Mesenchymal stem cell (in vitro differentiated cells and primary cell): ENCODE results near the gene PLXNA2.

ENCODE experiments used
- DNase-seq: peaks from one replicate; pipeline ENCODE4 v3.0.0-alpha.2; 2013
- H2AFZ ChIP-seq: one replicate; pipeline ENCODE4 v1.6.1; 2013; ENCODE audit warnings: low read depth, mild to moderate bottlenecking, control low read depth, inconsistent platforms, low read length, moderate library complexity
- H2AK5ac ChIP-seq: 2 replicates; pipeline ENCODE4 v1.6.1; 2013; ENCODE audit warnings: low read length, moderate library complexity, mild to moderate bottlenecking, inconsistent platforms; ENCODE audit not compliant: severe bottlenecking
- H2BK120ac ChIP-seq: one replicate; pipeline ENCODE4 v1.6.1; 2013; ENCODE audit warnings: low read depth, mild to moderate bottlenecking, inconsistent platforms, low read length, moderate library complexity
- H2BK12ac ChIP-seq, 2 experiments: one replicate each; pipeline ENCODE4 v1.6.1; 2013; ENCODE audit warnings: inconsistent platforms in 2 of 2, low read length in 2 of 2, mild to moderate bottlenecking in 2 of 2, moderate library complexity in 2 of 2, control low read depth in 1 of 2
- H2BK15ac ChIP-seq: one replicate; pipeline ENCODE4 v1.6.1; 2013; ENCODE audit warnings: mild to moderate bottlenecking, low read depth, inconsistent platforms; ENCODE audit not compliant: poor library complexity, severe bottlenecking
- H2BK5ac ChIP-seq: 2 replicates; pipeline ENCODE4 v1.6.1; 2013; ENCODE audit warnings: low read depth, mild to moderate bottlenecking, low read length, control low read depth, inconsistent platforms; ENCODE audit not compliant: poor library complexity, severe bottlenecking
- H3K14ac ChIP-seq, 2 experiments: one replicate each; pipeline ENCODE4 v1.6.1; 2013; ENCODE audit warnings: inconsistent platforms in 2 of 2, low read length in 2 of 2, control low read depth in 1 of 2, mild to moderate bottlenecking in 1 of 2, moderate library complexity in 1 of 2
- H3K18ac ChIP-seq, 2 experiments: one replicate each; pipeline ENCODE4 v1.6.1; 2013; ENCODE audit warnings: inconsistent platforms in 2 of 2, low read length in 2 of 2, control low read depth in 1 of 2, low read depth in 1 of 2, mild to moderate bottlenecking in 1 of 2
- H3K23ac ChIP-seq, 2 experiments: one replicate each; pipeline ENCODE4 v1.6.1; 2013; ENCODE audit warnings: inconsistent platforms in 2 of 2, low read length in 2 of 2, mild to moderate bottlenecking in 2 of 2, moderate library complexity in 2 of 2, control low read depth in 1 of 2
- H3K27ac ChIP-seq: 2 replicates; pipeline ENCODE4 v1.5.1; 2013; ENCODE audit warnings: mild to moderate bottlenecking, moderate library complexity, low read length, control low read depth, inconsistent platforms; ENCODE audit not compliant: poor library complexity, severe bottlenecking
- H3K27me3 ChIP-seq, 2 experiments: 2 replicates each; pipeline versions ENCODE4 v1.6.1 to v1.7.0; 2013; ENCODE audit warnings: low read length in 2 of 2, mild to moderate bottlenecking in 2 of 2, moderate library complexity in 2 of 2, control low read depth in 1 of 2, inconsistent platforms in 1 of 2; ENCODE audit not compliant: control insufficient read depth in 1 of 2, insufficient read depth in 1 of 2
- H3K36me3 ChIP-seq, 2 experiments: 2 replicates each; pipeline versions ENCODE4 v1.6.1 to v1.7.0; 2013; ENCODE audit warnings: low read length in 2 of 2, control low read depth in 1 of 2, inconsistent platforms in 1 of 2, low read depth in 1 of 2, mild to moderate bottlenecking in 1 of 2; ENCODE audit not compliant: insufficient read depth in 2 of 2, control insufficient read depth in 1 of 2
- H3K4ac ChIP-seq, 2 experiments: one replicate each; pipeline ENCODE4 v1.6.1; 2013; ENCODE audit warnings: inconsistent platforms in 2 of 2, low read length in 2 of 2, mild to moderate bottlenecking in 2 of 2, moderate library complexity in 2 of 2, control low read depth in 1 of 2, low read depth in 1 of 2
- H3K4me1 ChIP-seq: 2 replicates; pipeline ENCODE4 v1.6.1; 2013; ENCODE audit warnings: low read depth, low read length, control low read depth; ENCODE audit not compliant: control insufficient read depth, insufficient read depth
- H3K4me2 ChIP-seq: 2 replicates; pipeline ENCODE4 v1.6.1; 2013; ENCODE audit warnings: low read length, mild to moderate bottlenecking, inconsistent platforms; ENCODE audit not compliant: poor library complexity, severe bottlenecking
- H3K4me3 ChIP-seq, 2 experiments: 2 replicates each; pipeline versions ENCODE4 v1.5.1 to v1.7.0; 2013; ENCODE audit warnings: low read length in 2 of 2, mild to moderate bottlenecking in 2 of 2, control low read depth in 1 of 2, low read depth in 1 of 2; ENCODE audit not compliant: insufficient read depth in 1 of 2
- H3K79me1 ChIP-seq: replicated peaks from 2 replicates; pipeline ENCODE4 v1.6.1; 2013; ENCODE audit warnings: mild to moderate bottlenecking, control low read depth, low read length, inconsistent platforms; ENCODE audit not compliant: poor library complexity, severe bottlenecking
- H3K9ac ChIP-seq: 2 replicates; pipeline ENCODE4 v1.7.0; 2013; ENCODE audit warnings: mild to moderate bottlenecking, low read length, moderate library complexity
- H3K9me3 ChIP-seq: 2 replicates; pipeline ENCODE4 v1.7.0; 2013; ENCODE audit warnings: mild to moderate bottlenecking, low read length; ENCODE audit not compliant: control insufficient read depth
- H4K8ac ChIP-seq: one replicate; pipeline ENCODE4 v1.6.1; 2013; ENCODE audit warnings: inconsistent platforms, mild to moderate bottlenecking, low read length, moderate library complexity
- H4K91ac ChIP-seq: one replicate; pipeline ENCODE4 v1.6.1; 2013; ENCODE audit warnings: mild to moderate bottlenecking, low read length, inconsistent platforms
- WGBS: methylation state at CpG from one replicate; pipeline ENCODE4 v1.1.7; 2013; ENCODE audit warnings: mixed read lengths; 5-methylcytosine and 5-hydroxymethylcytosine counted together

PLXNA2 gene

GRCh38 chr1:208105756-208106155 is 138.4 kb downstream of the PLXNA2 start:
- H3K27ac ChIP-seq: no peak overlapping the region
- no peak overlapping the region for H3K23ac ChIP-seq
- H2BK12ac ChIP-seq: no peak overlapping the region
- H3K4me2 ChIP-seq: no peak overlapping the region
- no peak overlapping the region for H3K18ac ChIP-seq
- H3K9ac ChIP-seq: no peak overlapping the region
- H3K27me3 ChIP-seq: peaks cover 0 to 21% of the 10 kb centered on the region in 2 experiments
- no peak overlapping the region for H2BK15ac ChIP-seq
- H3K4me3 ChIP-seq: no peak overlapping the region
- H2BK120ac ChIP-seq: no peak overlapping the region
- no peak overlapping the region for H2BK5ac ChIP-seq
- H3K36me3 ChIP-seq: peaks cover 0 to 3% of the 10 kb centered on the region in 2 experiments
- no peaks in the 10 kb centered on the region for H3K9me3 ChIP-seq
- no peak overlapping the region for H4K91ac ChIP-seq
- H2AFZ ChIP-seq: no peak overlapping the region
- H3K4ac ChIP-seq: no peak overlapping the region
- WGBS: 76% methylated on average over 3 of the region's 5 CpGs
- no peak overlapping the region for H2AK5ac ChIP-seq
- H4K8ac ChIP-seq: no peak overlapping the region
- no peaks in the 10 kb centered on the region for H3K79me1 ChIP-seq
- peaks cover 14% of the 10 kb centered on the region for H3K4me1 ChIP-seq
- DNase-seq: no peak
- H3K14ac ChIP-seq: no peak overlapping the region

DNA sequence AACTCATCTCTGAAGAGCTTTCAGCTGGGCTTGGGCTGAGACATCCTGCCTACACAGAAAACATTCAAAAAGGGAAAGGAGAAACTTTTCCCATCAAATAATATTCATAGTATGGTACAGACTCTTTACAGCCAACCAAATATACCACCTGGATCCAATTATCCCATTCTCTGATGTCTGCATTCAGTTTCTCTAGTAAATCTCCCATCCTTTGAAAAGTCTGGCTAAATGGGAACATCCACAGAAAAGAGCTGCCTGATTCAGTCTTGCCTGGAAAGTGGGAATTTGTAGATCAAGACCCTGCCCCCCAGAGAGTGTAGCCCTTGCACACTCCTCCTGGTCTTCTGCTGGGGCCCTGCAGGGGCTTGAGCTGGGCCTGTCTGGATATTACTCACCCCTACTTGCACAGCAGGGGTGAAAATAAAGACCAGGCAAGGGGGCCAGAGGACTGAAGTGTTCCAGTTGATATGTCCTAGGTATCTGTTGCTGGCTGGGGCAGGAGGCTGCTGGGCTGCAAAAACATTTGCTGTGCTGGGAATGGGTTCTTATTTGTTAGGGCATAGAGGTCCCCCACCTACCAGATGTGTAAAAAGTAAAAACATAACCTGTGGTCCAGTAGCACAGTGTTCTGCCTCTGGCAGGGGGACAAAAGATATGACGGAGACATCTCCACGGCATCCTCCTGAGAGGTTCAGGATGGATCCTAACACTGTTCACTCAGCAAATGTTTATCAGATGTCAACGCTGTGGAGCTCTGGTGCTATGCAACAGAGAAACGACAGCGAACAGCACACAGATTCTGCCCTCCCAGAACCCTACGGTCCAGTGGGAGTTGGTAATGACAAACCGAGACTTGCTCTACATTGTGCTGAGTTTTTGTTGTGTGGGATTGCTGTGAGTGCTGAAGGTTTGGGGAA is 140.3 kb downstream of the PLXNA2 start:
- no peak overlapping the region for H2BK120ac ChIP-seq
- 79% methylated on average over 7 of the region's 7 CpGs for WGBS
- no peak overlapping the region for H2BK15ac ChIP-seq

GRCh38 chr1:208101661-208102431 is 142.3 kb downstream of the PLXNA2 start:
- H2BK15ac ChIP-seq: no peak overlapping the region
- no peak overlapping the region for H2BK120ac ChIP-seq
- no peak overlapping the region for H2BK12ac ChIP-seq
- no peak overlapping the region for H2AFZ ChIP-seq
- H2AK5ac ChIP-seq: no peak overlapping the region
- no peak overlapping the region for H3K27ac ChIP-seq
- peaks cover 0 to 3% of the 10 kb centered on the region in 2 experiments for H3K36me3 ChIP-seq
- H3K9me3 ChIP-seq: no peaks in the 10 kb centered on the region
- H4K91ac ChIP-seq: no peak overlapping the region
- no peak overlapping the region for H3K23ac ChIP-seq
- peak overlapping the region in 1 of 2 experiments; percentile 11 for H3K18ac ChIP-seq
- no peak overlapping the region for H2BK5ac ChIP-seq
- no peak overlapping the region for H3K4me3 ChIP-seq
- H3K4ac ChIP-seq: no peak overlapping the region
- H3K9ac ChIP-seq: no peak overlapping the region
- no peaks in the 10 kb centered on the region for H3K79me1 ChIP-seq
- no peak overlapping the region for H3K14ac ChIP-seq
- no peak for DNase-seq
- H3K27me3 ChIP-seq: peaks cover 0 to 15% of the 10 kb centered on the region in 2 experiments
- H3K4me1 ChIP-seq: peaks cover 2% of the 10 kb centered on the region
- 82% methylated on average over 11 of the region's 11 CpGs for WGBS
- no peak overlapping the region for H3K4me2 ChIP-seq
- H4K8ac ChIP-seq: peak overlapping the region; percentile 9

More for the DNA sequence above, 140.3 kb downstream of the PLXNA2 start:
- Histone ChIP-seq H2BK5ac (no peak overlapping the region), H2AFZ (no peak overlapping the region), H3K4ac (no peak overlapping the region), H3K27me3 (peaks cover 0 to 15% of the 10 kb centered on the region in 2 experiments), H2BK12ac (no peak overlapping the region), H4K8ac (no peak overlapping the region), H4K91ac (no peak overlapping the region), H3K23ac (no peak overlapping the region), H3K9me3 (no peaks in the 10 kb centered on the region), H3K4me3 (no peak overlapping the region), H3K79me1 (no peaks in the 10 kb centered on the region), H3K36me3 (peaks cover 0 to 3% of the 10 kb centered on the region in 2 experiments), H3K9ac (no peak overlapping the region), H3K4me1 (peaks cover 10% of the 10 kb centered on the region), H2AK5ac (no peak overlapping the region), H3K18ac (no peak overlapping the region), H3K14ac (no peak overlapping the region), H3K27ac (no peak overlapping the region), H3K4me2 (no peak overlapping the region)
- no peak for DNase-seq

- no peak overlapping the region for H4K8ac ChIP-seq
- H3K18ac ChIP-seq: no peak overlapping the region
- no peak overlapping the region for H3K4ac ChIP-seq
- H3K9me3 ChIP-seq: no peaks in the 10 kb centered on the region
- 51% methylated on average over 3 of the region's 5 CpGs for WGBS
- H3K79me1 ChIP-seq: no peaks in the 10 kb centered on the region
- no peak overlapping the region for H3K4me2 ChIP-seq
- H2AFZ ChIP-seq: no peak overlapping the region
- no peak overlapping the region for H4K91ac ChIP-seq
- H2BK12ac ChIP-seq: no peak overlapping the region
- H2AK5ac ChIP-seq: no peak overlapping the region
- no peak overlapping the region for H3K23ac ChIP-seq
- H3K4me1 ChIP-seq: peaks cover 2% of the 10 kb centered on the region
- no peak overlapping the region for H2BK120ac ChIP-seq
- no peak overlapping the region for H3K4me3 ChIP-seq
- H3K27me3 ChIP-seq: peaks cover 0 to 15% of the 10 kb centered on the region in 2 experiments
- H2BK5ac ChIP-seq: no peak overlapping the region
- H3K14ac ChIP-seq: no peak overlapping the region
- H3K27ac ChIP-seq: no peak overlapping the region
- no peak overlapping the region for H2BK15ac ChIP-seq
- H3K36me3 ChIP-seq: peaks cover 0 to 3% of the 10 kb centered on the region in 2 experiments
- DNase-seq: peak; percentile 64
- H3K9ac ChIP-seq: no peak overlapping the region
These were observed 143.3 kb downstream of the PLXNA2 start for GRCh38 chr1:208100906-208101305.
